Measurements from ENCODE around the gene SDCBP2. TPM values are rescaled to one million over a fixed set of nuclear protein-coding genes. Genes with fewer than 3 reads are reported as not detected.

Gene SDCBP2
- total RNA-seq, 2 experiments from 2014 or later, result 1.9 to 2.0 TPM

- ChIA-PET POLR2A (interaction anchor here (2.2 kb wide), 1 partner anchor 12 kb away, joined by 11 read pairs; no protein-coding TSS in a partner anchor), CTCF (interaction anchor here (0.6 to 1.4 kb wide), 4 partner anchors 9 to 50 kb away, joined by 3 to 5 read pairs (median 3); no protein-coding TSS in a partner anchor)
- no peaks in the 10 kb centered on the region for H3K27me3 Mint-ChIP-seq (ENCODE audit: low read depth)
- H3K27ac Mint-ChIP-seq, result peak overlapping the region; percentile 85
- ATAC-seq (peak; percentile 51), DNase-seq (peak; percentile 49)
- H3K4me1 Mint-ChIP-seq (ENCODE audit: low read depth), result peaks cover 37% of the 10 kb centered on the region
- H3K9me3 Mint-ChIP-seq (ENCODE audit: insufficient read depth), result no peaks in the 10 kb centered on the region
- H3K36me3 Mint-ChIP-seq (ENCODE audit: low read depth), result peaks cover 34% of the 10 kb centered on the region
- peak overlapping the region; percentile 18 for H3K4me3 Mint-ChIP-seq
Measured at GRCh38 chr20:1336699-1337367, 7.9 kb upstream of the SDCBP2 start.

DNA sequence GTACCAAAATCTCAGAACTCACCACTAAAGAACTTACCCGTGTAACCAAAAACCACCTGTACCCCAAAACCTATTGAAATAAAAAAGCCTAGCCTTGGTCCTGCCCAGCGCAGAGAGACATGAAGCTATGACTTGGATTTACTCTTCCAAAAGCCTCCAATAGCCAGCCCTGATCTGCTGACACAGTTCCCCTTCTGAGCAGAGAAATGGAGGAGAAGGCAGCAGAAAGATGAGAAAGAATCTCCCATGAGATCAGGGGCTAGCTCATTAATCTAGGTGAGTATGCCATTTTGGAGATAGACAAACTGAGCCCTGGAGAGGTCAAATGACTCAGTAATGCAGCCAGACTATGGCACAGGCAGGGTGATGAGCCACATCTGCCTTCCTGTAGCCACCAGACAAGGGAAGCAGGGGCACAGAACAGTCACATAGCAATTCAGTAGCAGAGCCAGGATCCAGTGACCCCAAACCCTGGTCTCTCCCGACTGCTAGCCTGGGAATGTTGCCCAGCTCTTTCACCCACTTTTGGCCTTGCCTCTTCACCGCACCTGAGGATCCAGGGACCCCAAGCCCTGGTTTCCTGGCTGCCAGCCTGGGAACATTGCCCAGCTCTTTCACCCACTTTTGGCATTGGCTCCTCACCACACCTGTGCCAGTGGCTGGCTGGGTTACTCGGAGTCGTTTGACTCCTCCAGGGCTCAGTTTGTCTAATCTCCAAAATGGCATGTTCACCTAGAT lies 7.2 kb upstream of the SDCBP2 start:
- DNase-seq (peak; percentile 20), ATAC-seq (peak; percentile 47)
- Mint-ChIP-seq H3K36me3 (ENCODE audit: low read depth) (peaks cover 38% of the 10 kb centered on the region), H3K4me3 (no peak overlapping the region), H3K27me3 (ENCODE audit: low read depth) (no peaks in the 10 kb centered on the region), H3K27ac (peak overlapping the region; percentile 85), H3K9me3 (ENCODE audit: insufficient read depth) (no peaks in the 10 kb centered on the region), H3K4me1 (ENCODE audit: low read depth) (peaks cover 40% of the 10 kb centered on the region)
- POLR2A ChIA-PET, result interaction anchor here (0.6 to 2.2 kb wide), 2 partner anchors 9 to 11 kb away, joined by 3 to 11 read pairs; no protein-coding TSS in a partner anchor
- CTCF ChIA-PET, result interaction anchor here (0.6 to 1.4 kb wide), 6 partner anchors 9 to 102 kb away, joined by 3 to 5 read pairs (median 3); no protein-coding TSS in a partner anchor

- Mint-ChIP-seq H3K27me3 (ENCODE audit: low read depth) (no peaks in the 10 kb centered on the region), H3K4me3 (no peak overlapping the region), H3K9me3 (ENCODE audit: insufficient read depth) (no peaks in the 10 kb centered on the region), H3K36me3 (ENCODE audit: low read depth) (peaks cover 46% of the 10 kb centered on the region), H3K4me1 (ENCODE audit: low read depth) (peaks cover 51% of the 10 kb centered on the region), H3K27ac (peak overlapping the region; percentile 33)
- ChIA-PET CTCF (no interaction called here), POLR2A (interaction anchor here (1.0 kb wide), 1 partner anchor 39 kb away, joined by 4 read pairs; no protein-coding TSS in a partner anchor)
- DNase-seq (peak; percentile 20), ATAC-seq (no peak)
Measured at GRCh38 chr20:1334761-1335160, 5.8 kb upstream of the SDCBP2 start.

- no peaks in the 10 kb centered on the region for H3K27me3 Mint-ChIP-seq (ENCODE audit: low read depth)
- DNase-seq, result no peak
- no peak overlapping the region for H3K4me3 Mint-ChIP-seq
- ChIA-PET CTCF (no interaction called here), POLR2A (interaction anchor here (1.0 kb wide), 1 partner anchor 39 kb away, joined by 4 read pairs; no protein-coding TSS in a partner anchor)
- H3K27ac Mint-ChIP-seq, result peak overlapping the region; percentile 33
- no peaks in the 10 kb centered on the region for H3K9me3 Mint-ChIP-seq (ENCODE audit: insufficient read depth)
- H3K4me1 Mint-ChIP-seq (ENCODE audit: low read depth), result peaks cover 55% of the 10 kb centered on the region
- H3K36me3 Mint-ChIP-seq (ENCODE audit: low read depth), result peaks cover 49% of the 10 kb centered on the region
- ATAC-seq, result no peak
Measured at GRCh38 chr20:1334370-1334731, 5.4 kb upstream of the SDCBP2 start.

- ATAC-seq (no peak), DNase-seq (no peak)
- Mint-ChIP-seq H3K4me1 (ENCODE audit: low read depth) (peaks cover 59% of the 10 kb centered on the region), H3K9me3 (ENCODE audit: insufficient read depth) (no peaks in the 10 kb centered on the region), H3K27me3 (ENCODE audit: low read depth) (no peaks in the 10 kb centered on the region), H3K4me3 (no peak overlapping the region), H3K36me3 (ENCODE audit: low read depth) (peaks cover 49% of the 10 kb centered on the region), H3K27ac (no peak overlapping the region)
- ChIA-PET POLR2A (no interaction called here), CTCF (interaction anchor here (1.2 to 1.6 kb wide), 2 partner anchors 21 to 58 kb away, joined by 3 to 4 read pairs; no protein-coding TSS in a partner anchor)
Measured at GRCh38 chr20:1333462-1334369, 4.8 kb upstream of the SDCBP2 start.

GRCh38 chr20:1332749-1333300 lies 3.9 kb upstream of the SDCBP2 start:
- Mint-ChIP-seq H3K4me1 (ENCODE audit: low read depth) (peaks cover 63% of the 10 kb centered on the region), H3K9me3 (ENCODE audit: insufficient read depth) (no peaks in the 10 kb centered on the region), H3K27me3 (ENCODE audit: low read depth) (no peaks in the 10 kb centered on the region), H3K36me3 (ENCODE audit: low read depth) (peaks cover 52% of the 10 kb centered on the region), H3K27ac (peak overlapping the region; percentile 48), H3K4me3 (no peak overlapping the region)
- ATAC-seq, result no peak
- ChIA-PET CTCF (interaction anchor here (1.2 to 1.6 kb wide), 2 partner anchors 20 to 59 kb away, joined by 3 to 4 read pairs; no protein-coding TSS in a partner anchor), POLR2A (no interaction called here)
- DNase-seq, result no peak

DNA sequence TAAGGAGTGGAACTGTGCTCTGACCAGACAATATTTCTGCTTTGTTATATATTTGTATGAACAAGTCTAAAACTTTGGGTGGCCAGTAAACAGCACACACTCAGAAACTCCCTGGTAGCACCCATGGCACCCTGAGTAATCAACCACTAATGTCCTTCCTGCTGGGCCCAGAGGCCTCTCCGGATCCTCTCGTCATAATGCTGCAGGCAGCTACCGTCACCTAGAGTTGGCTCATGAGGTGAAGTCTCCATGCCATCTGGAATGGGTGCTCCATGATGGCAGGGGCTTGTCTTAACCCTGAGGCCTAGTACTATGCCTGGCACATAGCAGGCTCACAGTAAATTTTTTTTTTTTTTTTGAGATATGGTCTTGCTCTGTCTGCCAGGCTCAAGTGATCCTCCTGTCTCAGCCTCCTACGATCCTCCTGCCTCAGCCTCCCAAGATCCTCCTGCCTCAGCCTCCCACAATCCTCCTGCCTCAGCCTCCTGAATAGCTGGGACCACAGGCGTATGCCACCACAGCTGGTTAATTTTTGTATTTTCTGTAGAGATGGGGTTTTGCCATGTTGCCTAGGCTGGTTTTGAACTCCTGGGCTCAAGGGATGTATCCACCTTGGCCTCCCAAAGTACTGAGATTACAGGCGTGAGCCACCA lies 3.0 kb upstream of the SDCBP2 start:
- Mint-ChIP-seq H3K36me3 (ENCODE audit: low read depth) (peaks cover 56% of the 10 kb centered on the region), H3K4me3 (no peak overlapping the region), H3K27me3 (ENCODE audit: low read depth) (no peaks in the 10 kb centered on the region), H3K27ac (peak overlapping the region; percentile 25), H3K4me1 (ENCODE audit: low read depth) (peaks cover 56% of the 10 kb centered on the region), H3K9me3 (ENCODE audit: insufficient read depth) (no peaks in the 10 kb centered on the region)
- DNase-seq (no peak), ATAC-seq (no peak)
- POLR2A ChIA-PET, result no interaction called here
- CTCF ChIA-PET, result interaction anchor here (1.2 to 1.6 kb wide), 2 partner anchors 19 to 59 kb away, joined by 3 to 4 read pairs; no protein-coding TSS in a partner anchor

DNA sequence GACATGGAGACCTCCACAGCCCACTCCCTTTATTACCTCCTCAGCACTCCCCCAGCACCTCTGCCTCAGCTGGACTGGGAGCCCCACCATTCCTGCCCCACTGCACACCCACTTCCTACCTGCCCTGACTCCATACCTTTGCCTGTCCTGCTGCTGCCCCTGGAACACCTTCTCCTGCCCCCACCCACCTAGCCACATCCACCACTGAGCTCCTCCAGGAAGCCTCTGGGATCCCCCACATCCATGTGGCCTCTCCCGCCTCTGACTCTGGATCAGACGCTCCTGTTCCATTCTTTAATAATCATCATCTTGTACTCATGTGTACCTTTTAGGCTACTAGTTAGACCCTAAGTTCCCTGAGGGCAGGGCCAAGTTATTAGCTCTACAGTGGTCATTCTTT lies 2.2 kb upstream of the SDCBP2 start:
- Mint-ChIP-seq H3K4me1 (ENCODE audit: low read depth) (peaks cover 48% of the 10 kb centered on the region), H3K27me3 (ENCODE audit: low read depth) (no peaks in the 10 kb centered on the region), H3K9me3 (ENCODE audit: insufficient read depth) (no peaks in the 10 kb centered on the region), H3K27ac (peak overlapping the region; percentile 73), H3K36me3 (ENCODE audit: low read depth) (peaks cover 49% of the 10 kb centered on the region), H3K4me3 (no peak overlapping the region)
- no peak for DNase-seq
- no peak for ATAC-seq
- ChIA-PET CTCF (interaction anchor here (0.9 kb wide), 2 partner anchors 11 to 51 kb away, joined by 3 to 5 read pairs; no protein-coding TSS in a partner anchor), POLR2A (no interaction called here)

- POLR2A ChIA-PET, result interaction anchor here (1.0 kb wide), 1 partner anchor 62 kb away, joined by 3 read pairs; no protein-coding TSS in a partner anchor
- CTCF ChIA-PET, result interaction anchor here (0.9 to 1.8 kb wide), 4 partner anchors 12 to 108 kb away, joined by 3 to 5 read pairs (median 4); no protein-coding TSS in a partner anchor
- ATAC-seq, result peak; percentile 12
- Mint-ChIP-seq H3K4me3 (no peak overlapping the region), H3K36me3 (ENCODE audit: low read depth) (peaks cover 46% of the 10 kb centered on the region), H3K9me3 (ENCODE audit: insufficient read depth) (no peaks in the 10 kb centered on the region), H3K4me1 (ENCODE audit: low read depth) (peaks cover 42% of the 10 kb centered on the region), H3K27ac (peak overlapping the region; percentile 88), H3K27me3 (ENCODE audit: low read depth) (no peaks in the 10 kb centered on the region)
- DNase-seq, result peak; percentile 64
Measured at GRCh38 chr20:1330075-1330830, 1.3 kb upstream of the SDCBP2 start.

Measured in activated CD8-positive, alpha-beta T cell treated with anti-CD3 and anti-CD28 coated beads, Interleukin-2, amount 10 ng/mL, durations not matched to agents 7 days and 5 days (primary cell).